ENCODE results near the gene SMAD6. TPM values are rescaled to one million over a fixed set of nuclear protein-coding genes. Genes with fewer than 3 reads are reported as not detected.

The SMAD6 gene
- total and polyA plus RNA-seq, 9 of the 15 experiments (the other 6 are each of a cell fraction or from before 2014, with no cell fraction given): 0.10 to 15.5 (median 3.7) TPM

GRCh38 chr15:66682246-66682645, 19.8 kb upstream of the SMAD6 start (continued):
- no peak for TF ChIP-seq ZNF512 (tag; IDR thresholded peaks at IDR 0.05)
- no peak for TF ChIP-seq IRF1 (CRISPR knock-in tag; IDR thresholded peaks at IDR 0.05; ENCODE audit: borderline replicate concordance)
- TF ChIP-seq ZNF518B (CRISPR knock-in tag; IDR thresholded peaks at IDR 0.05): no peak
- no peak for TF ChIP-seq SMAD4 (CRISPR knock-in tag; conservative IDR thresholded peaks at IDR 0.05)
- no peak for TF ChIP-seq RAD21 (CRISPR knock-in tag; conservative IDR thresholded peaks at IDR 0.05 in 1 of 2, IDR thresholded peaks at IDR 0.05 in 1 of 2)
- TF ChIP-seq WHSC1 (IDR thresholded peaks at IDR 0.05; ENCODE audit: low read length): no peak
- TF ChIP-seq MAFG (tag; conservative IDR thresholded peaks at IDR 0.05): no peak
- TF ChIP-seq MCM5 (IDR thresholded peaks at IDR 0.05; ENCODE audit: low read depth): no peak
- no peak for TF ChIP-seq ELF1 (tag; IDR thresholded peaks at IDR 0.05)
- no peak for TF ChIP-seq GABPA (tag; conservative IDR thresholded peaks at IDR 0.05; ENCODE audit: low read depth)
- TF ChIP-seq ZNF778 (CRISPR knock-in tag; IDR thresholded peaks at IDR 0.05): no peak
- TF ChIP-seq ZC3H11A (IDR thresholded peaks at IDR 0.05; ENCODE audit: low read depth, low read length): no peak
- TF ChIP-seq TSC22D4 (tag; IDR thresholded peaks at IDR 0.05): no peak
- TF ChIP-seq, protein P1, sequence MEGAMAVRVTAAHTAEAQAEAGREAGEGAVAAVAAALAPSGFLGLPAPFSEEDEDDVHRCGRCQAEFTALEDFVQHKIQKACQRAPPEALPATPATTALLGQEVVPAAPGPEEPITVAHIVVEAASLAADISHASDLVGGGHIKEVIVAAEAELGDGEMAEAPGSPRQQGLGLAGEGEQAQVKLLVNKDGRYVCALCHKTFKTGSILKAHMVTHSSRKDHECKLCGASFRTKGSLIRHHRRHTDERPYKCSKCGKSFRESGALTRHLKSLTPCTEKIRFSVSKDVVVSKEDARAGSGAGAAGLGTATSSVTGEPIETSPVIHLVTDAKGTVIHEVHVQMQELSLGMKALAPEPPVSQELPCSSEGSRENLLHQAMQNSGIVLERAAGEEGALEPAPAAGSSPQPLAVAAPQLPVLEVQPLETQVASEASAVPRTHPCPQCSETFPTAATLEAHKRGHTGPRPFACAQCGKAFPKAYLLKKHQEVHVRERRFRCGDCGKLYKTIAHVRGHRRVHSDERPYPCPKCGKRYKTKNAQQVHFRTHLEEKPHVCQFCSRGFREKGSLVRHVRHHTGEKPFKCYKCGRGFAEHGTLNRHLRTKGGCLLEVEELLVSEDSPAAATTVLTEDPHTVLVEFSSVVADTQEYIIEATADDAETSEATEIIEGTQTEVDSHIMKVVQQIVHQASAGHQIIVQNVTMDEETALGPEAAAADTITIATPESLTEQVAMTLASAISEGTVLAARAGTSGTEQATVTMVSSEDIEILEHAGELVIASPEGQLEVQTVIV (CRISPR knock-in tag; IDR thresholded peaks at IDR 0.05; ENCODE audit: borderline replicate concordance): no peak

All from K562 (cell line).